NOMO-1 treated with DMSO at 0.1 percent for 48 hours (cell line): ENCODE measurements around the gene CETP.
"Not testable (repeated sequence)": the region's sequence is repeated elsewhere in the genome, so short reads cannot be mapped to it uniquely, and the experiment has no call there.

Experiments used
- DNase-seq: peaks from one replicate; lab custom pipeline; 2025; ENCODE audit not compliant: unreplicated experiment; lab: John Stamatoyannopoulos, UW

The CETP gene

GRCh38 chr16:56980792-56981724 is 19.3 kb downstream of the CETP start:
- no peak for DNase-seq

- DNase-seq, result no peak
Measured at GRCh38 chr16:56981729-56982271, 20.1 kb downstream of the CETP start.

GRCh38 chr16:56982695-56983094 is 20.9 kb downstream of the CETP start:
- DNase-seq, result no peak

- DNase-seq, result no peak
Measured at GRCh38 chr16:56983211-56983751, 21.5 kb downstream of the CETP start.

GRCh38 chr16:56984639-56985038 is 22.9 kb downstream of the CETP start:
- no peak for DNase-seq

- DNase-seq, result no peak
Measured at GRCh38 chr16:56985288-56985961, 23.7 kb downstream of the CETP start.

- DNase-seq, result no peak
Measured at GRCh38 chr16:56985962-56986360, 24.2 kb downstream of the CETP start.

- DNase-seq, result no peak
Measured at GRCh38 chr16:56986361-56986760, 24.6 kb downstream of the CETP start.

GRCh38 chr16:56986908-56987307 is 25.2 kb downstream of the CETP start:
- not testable (repeated sequence) for DNase-seq

GRCh38 chr16:56987692-56988091 is 25.9 kb downstream of the CETP start:
- no peak for DNase-seq

- no peak for DNase-seq
Measured at GRCh38 chr16:56988161-56988947, 26.6 kb downstream of the CETP start.

GRCh38 chr16:56988948-56989945 is 27.5 kb downstream of the CETP start, which contains the start of gene NLRC5:
TSS of gene NLRC5 (plus strand) at chr16:56989557. CDS start at chr16:57020713, 31,156 bp downstream.
- DNase-seq, result peak; percentile 76

GRCh38 chr16:56989988-56990387 is 28.2 kb downstream of the CETP start:
- no peak for DNase-seq

GRCh38 chr16:56990407-56991286 is 28.9 kb downstream of the CETP start:
- no peak for DNase-seq

GRCh38 chr16:56992431-56992830 is 30.7 kb downstream of the CETP start:
- DNase-seq, result not testable (repeated sequence)

GRCh38 chr16:56993204-56993603 is 31.5 kb downstream of the CETP start:
- DNase-seq, result no peak

GRCh38 chr16:56994311-56994710 is 32.6 kb downstream of the CETP start:
- DNase-seq, result no peak

- DNase-seq, result no peak
Measured at GRCh38 chr16:56995136-56995805, 33.5 kb downstream of the CETP start.
